HEK293T (cell line): ENCODE results near the gene FOCAD.

Experiments
- ARNT ChIP-seq: fragments of 450-650 bp; IDR thresholded peaks from 2 replicates; pipeline ENCODE4 v1.6.1; 2017; ENCODE audit warnings: mild to moderate bottlenecking
- FOXM1 ChIP-seq: fragments of 450-650 bp; IDR thresholded peaks from 2 replicates; pipeline ENCODE4 v1.6.1; 2017; ENCODE audit warnings: mild to moderate bottlenecking, borderline replicate concordance
- L3MBTL2 ChIP-seq: fragments of 450-650 bp; conservative IDR thresholded peaks from 2 replicates; pipeline ENCODE4 v1.6.1; 2016; ENCODE audit warnings: mild to moderate bottlenecking
- SUZ12 ChIP-seq: fragments of 450-650 bp; IDR thresholded peaks from 2 replicates; pipeline ENCODE4 v1.6.1; 2016; ENCODE audit warnings: mild to moderate bottlenecking

- TF ChIP-seq L3MBTL2 (no peak), SUZ12 (no peak), ARNT (no peak), FOXM1 (no peak)
These were observed 201.0 kb downstream of the FOCAD start for GRCh38 chr9:20884985-20885593.
